ENCODE data around the gene CMSS1. TPM values are rescaled to one million over a fixed set of nuclear protein-coding genes. Genes with fewer than 3 reads are reported as not detected.
A peak's percentile ranks its signal among the peaks of the same experiment; 100 is the strongest.
"Not testable (repeated sequence)": the region's sequence is repeated elsewhere in the genome, so short reads cannot be mapped to it uniquely, and the experiment has no call there.

Gene CMSS1
- total RNA-seq, 1 experiment from 2014 or later = 77.8 TPM

GRCh38 chr3:99810403-99810802 is 7.3 kb upstream of the CMSS1 start:
- DNase-seq (ENCODE audit: extremely low read depth, low read depth) = no peak

- no peak for DNase-seq (ENCODE audit: extremely low read depth, low read depth)
These were observed 620 bp upstream of the CMSS1 start for GRCh38 chr3:99817047-99817436.

- no peak for DNase-seq (ENCODE audit: extremely low read depth, low read depth)
These were observed 1.2 kb downstream of the CMSS1 start for GRCh38 chr3:99818818-99819217.

- DNase-seq (ENCODE audit: extremely low read depth, low read depth) = no peak
These were observed 6.4 kb downstream of the CMSS1 start for GRCh38 chr3:99823723-99824711.

- no peak for DNase-seq (ENCODE audit: extremely low read depth, low read depth)
These were observed 7.5 kb downstream of the CMSS1 start for GRCh38 chr3:99825004-99825640.

- no peak for DNase-seq (ENCODE audit: extremely low read depth, low read depth)
These were observed 12.2 kb downstream of the CMSS1 start for GRCh38 chr3:99829844-99830243.

GRCh38 chr3:99833617-99834205 is 16.0 kb downstream of the CMSS1 start:
- no peak for DNase-seq (ENCODE audit: extremely low read depth, low read depth)

GRCh38 chr3:99834211-99834957 is 16.7 kb downstream of the CMSS1 start:
- no peak for DNase-seq (ENCODE audit: extremely low read depth, low read depth)

- no peak for DNase-seq (ENCODE audit: extremely low read depth, low read depth)
These were observed 19.0 kb downstream of the CMSS1 start for GRCh38 chr3:99836681-99837080.

GRCh38 chr3:99837715-99838114 is 20.1 kb downstream of the CMSS1 start:
- no peak for DNase-seq (ENCODE audit: extremely low read depth, low read depth)

- no peak for DNase-seq (ENCODE audit: extremely low read depth, low read depth)
These were observed 21.1 kb downstream of the CMSS1 start for GRCh38 chr3:99838755-99839154.

- no peak for DNase-seq (ENCODE audit: extremely low read depth, low read depth)
These were observed 22.0 kb downstream of the CMSS1 start for GRCh38 chr3:99839613-99840012.

- not testable (repeated sequence) for DNase-seq (ENCODE audit: extremely low read depth, low read depth)
These were observed 24.3 kb downstream of the CMSS1 start for GRCh38 chr3:99841949-99842348.

- peak; percentile 23 for DNase-seq (ENCODE audit: extremely low read depth, low read depth)
These were observed 25.3 kb downstream of the CMSS1 start for GRCh38 chr3:99842826-99843589.

GRCh38 chr3:99843590-99844258 is 26.1 kb downstream of the CMSS1 start:
- no peak for DNase-seq (ENCODE audit: extremely low read depth, low read depth)

- no peak for DNase-seq (ENCODE audit: extremely low read depth, low read depth)
These were observed 27.7 kb downstream of the CMSS1 start for GRCh38 chr3:99845331-99845730.

- no peak for DNase-seq (ENCODE audit: extremely low read depth, low read depth)
These were observed 28.3 kb downstream of the CMSS1 start for GRCh38 chr3:99845999-99846398.

- no peak for DNase-seq (ENCODE audit: extremely low read depth, low read depth)
These were observed 29.0 kb downstream of the CMSS1 start for GRCh38 chr3:99846477-99847160.

- DNase-seq (ENCODE audit: extremely low read depth, low read depth) = no peak
These were observed 30.8 kb downstream of the CMSS1 start for GRCh38 chr3:99848433-99848832.
